Heart left ventricle (tissue), 16 donors: Measurements from ENCODE around the gene VASH2. TPM values are rescaled to one million over a fixed set of nuclear protein-coding genes. Genes with fewer than 3 reads are reported as not detected.
A peak's percentile ranks its signal among the peaks of the same experiment; 100 is the strongest.

Source experiments
- ATAC-seq, 4 donors: fragments of 200-7000 bp; cut with Tn5 transposase; one replicate each; pipeline ENCODE4 v1.9.1; 2020 to 2022; ENCODE audit warnings: moderate library complexity in 4 of 4, mild to moderate bottlenecking in 3 of 4, moderate number of reproducible peaks in 1 of 4
- DNase-seq, 5 donors: peaks; one replicate each; pipeline ENCODE4 v3.0.0-alpha.2; 2020
- H3K27ac ChIP-seq, 12 donors: fragments of 200-600 bp; sonication (generic) in 4 of 12; one replicate each; pipeline versions ENCODE4 v1.5.0 to v1.8.0; 2016 to 2022; ENCODE audit warnings: mild to moderate bottlenecking in 2 of 12
- H3K27me3 ChIP-seq, 9 donors: fragments of 200-600 bp; sonication (generic) in 2 of 9; one replicate each; pipeline versions ENCODE4 v1.5.1 to v1.8.0; 2016 to 2022; ENCODE audit warnings: mild to moderate bottlenecking in 3 of 9
- H3K36me3 ChIP-seq, 9 donors: fragments of 200-600 bp; sonication (generic) in 2 of 9; one replicate each; pipeline versions ENCODE4 v1.5.0 to v1.8.0; 2018 to 2022; ENCODE audit warnings: mild to moderate bottlenecking in 2 of 9
- H3K4me1 ChIP-seq, 12 donors: fragments of 200-600 bp; sonication (generic) in 4 of 12; one replicate each; pipeline versions ENCODE4 v1.5.0 to v1.8.0; 2016 to 2022; ENCODE audit warnings: mild to moderate bottlenecking in 3 of 12
- H3K4me3 ChIP-seq, 12 donors: fragments of 200-600 bp; sonication (generic) in 4 of 12; one replicate each; pipeline versions ENCODE4 v1.5.0 to v1.8.0; 2017 to 2022; ENCODE audit warnings: mild to moderate bottlenecking in 9 of 12, moderate library complexity in 4 of 12
- H3K9me3 ChIP-seq, 12 donors: fragments of 200-600 bp; sonication (generic) in 4 of 12; one replicate each; pipeline versions ENCODE4 v1.5.0 to v1.8.0; 2016 to 2022; ENCODE audit warnings: mild to moderate bottlenecking in 1 of 12
- CTCF ChIP-seq, 12 donors: fragments of 200-600 bp; sonication (generic) in 4 of 12; IDR thresholded peaks; one replicate each; pipeline versions ENCODE4 v1.5.0 to v1.8.0; 2018 to 2022; ENCODE audit warnings: antibody characterized with exemption in 12 of 12, mild to moderate bottlenecking in 5 of 12
- POLR2A ChIP-seq, 2 donors: fragments of 450-650 bp; IDR thresholded peaks; one replicate each; pipeline ENCODE4 v1.6.1; 2017; ENCODE audit warnings: antibody characterized with exemption in 2 of 2, mild to moderate bottlenecking in 2 of 2, moderate library complexity in 2 of 2
- WGBS, 4 donors: extraction: QIAGEN DNeasy Blood & Tissue Kit in 2 of 4; methylation state at CpG; one replicate each; pipeline versions ENCODE4 v1.1.5 to v1.1.7; 2013 to 2018; 5-methylcytosine and 5-hydroxymethylcytosine counted together
- intact Hi-C, 10 donors: fragments of 100-400 bp; cut with DNase I; formaldehyde crosslinking; loops; one replicate each; pipeline versions ENCODE4 v1.11.1 to v1.14.2; 2022
- polyA plus RNA-seq, 2 donors: library from polyadenylated mRNA; stranded (reverse); fragments of 200-250 nt; gene quantifications; one replicate each; pipeline ENCODE4 v1.2.3, GENCODE V29; 2013
- total RNA-seq, 9 donors: library from RNA; depleted of rRNA in 2 of 9; stranded (reverse); fragments of >200 nt in 2 of 9; fragmentation: NEBNext Ultra II Directional in 3 of 9; extraction: Animal tissue kit (Norgen Biotek cat#: 25700) in 3 of 9; gene quantifications; one replicate each; pipeline versions ENCODE4 v1.1.0 to v1.2.4, GENCODE V29; 2016 to 2023
- donor health status: ischemic (EF 13 %, LVEDD 7.1; RV severe dilation, severe dysfunction).
- donor health status: healthy with polysubstance abuse.
- donor health status: DM: no; HTN: yes; CAD: no.
- donor health status: DM: no; HTN: no; CAD: no.
- donor health status: ischemic (EF 25% LVEDD 6.9; RV normal size, moderate dysfunction).
- donor health status: ischemic (EF 25% LVEDD 5.7; RV mildly dilated, moderate dysfunction).
- donor health status: healthy.
- donor health status: DM: yes; HTN: yes; CAD: no.
- donor health status: ischemic (EF 35%, LVEDD 5.7; RV mildly dilated, moderate dysfunction).
- donor health status: nonischemic (EF 11% LVEDD 7.7; RV severe dilation, severe dysfunction).
- donor health status: DM: yes; HTN: yes; CAD: no.
- donor health status: PGD.
- donor health status: ischemic (EF 29% LVEDD 5.4; RV normal size, mild dysfunction).
- donor health status: nonischemic (EF 23%, LVEDD 6.1; RV moderate dilation, normal function).

The VASH2 gene
- total and polyA plus RNA-seq, 11 donors = 0.19 to 2.6 (median 0.53) TPM; not detected in 1

- Histone ChIP-seq H3K4me3 (no peak overlapping the region), H3K9me3 (no peaks in the 10 kb centered on the region), H3K27ac (no peak overlapping the region), H3K36me3 (no peaks in the 10 kb centered on the region), H3K27me3 (peaks cover 0 to 9% (median 0%) of the 10 kb centered on the region in 9 donors), H3K4me1 (peaks cover 0 to 14% (median 0%) of the 10 kb centered on the region in 12 donors)
- intact Hi-C loops = no loop called here
- 69 to 86% (median 81%) methylated on average over 2 of the region's 2 CpGs for WGBS, 4 donors
- DNase-seq = no peak
- TF ChIP-seq POLR2A (IDR thresholded peaks at IDR 0.05) (no peak), CTCF (IDR thresholded peaks at IDR 0.05) (no peak)
- ATAC-seq = no peak
Measured at GRCh38 chr1:212918824-212919223, 31.5 kb upstream of the VASH2 start.

GRCh38 chr1:212920246-212920645 is 30.1 kb upstream of the VASH2 start:
- ATAC-seq = no peak
- TF ChIP-seq POLR2A (IDR thresholded peaks at IDR 0.05) (no peak), CTCF (IDR thresholded peaks at IDR 0.05) (no peak)
- no peaks in the 10 kb centered on the region for H3K36me3 ChIP-seq
- DNase-seq = no peak
- no peaks in the 10 kb centered on the region for H3K9me3 ChIP-seq
- peaks cover 0 to 16% (median 0%) of the 10 kb centered on the region in 12 donors for H3K4me1 ChIP-seq
- no peak overlapping the region for H3K4me3 ChIP-seq
- no peak overlapping the region for H3K27ac ChIP-seq
- peaks cover 0 to 9% (median 0%) of the 10 kb centered on the region in 9 donors for H3K27me3 ChIP-seq
- intact Hi-C loops = loop anchor here in 1 of 10 donors (5.0 kb wide), 1 partner anchor 62 kb away; no protein-coding TSS in a partner anchor
- WGBS, 4 donors = 78 to 91% (median 79%) methylated on average over 7 of the region's 7 CpGs

GRCh38 chr1:212920896-212921295 is 29.4 kb upstream of the VASH2 start:
- no peaks in the 10 kb centered on the region for H3K9me3 ChIP-seq
- peak in 6 of 12 donors; percentile 11 to 22 (median 16) for TF ChIP-seq CTCF (IDR thresholded peaks at IDR 0.05)
- no peak for TF ChIP-seq POLR2A (IDR thresholded peaks at IDR 0.05)
- intact Hi-C loops = loop anchor here in 1 of 10 donors (5.0 kb wide), 1 partner anchor 61 kb away; no protein-coding TSS in a partner anchor
- H3K27ac ChIP-seq = no peak overlapping the region
- WGBS, 4 donors = 64 to 69% (median 68%) methylated on average over 5 to 6 of the region's 6 CpGs
- H3K36me3 ChIP-seq = no peaks in the 10 kb centered on the region
- H3K4me3 ChIP-seq = no peak overlapping the region
- no peak for DNase-seq
- H3K4me1 ChIP-seq = peaks cover 0 to 13% (median 0%) of the 10 kb centered on the region in 12 donors
- H3K27me3 ChIP-seq = peaks cover 0 to 9% (median 0%) of the 10 kb centered on the region in 9 donors
- no peak for ATAC-seq

- DNase-seq (no peak), ATAC-seq (no peak)
- H3K4me3 ChIP-seq = no peak overlapping the region
- WGBS, 4 donors = 60 to 81% (median 73%) methylated on average over 5 of the region's 5 CpGs
- intact Hi-C loops = loop anchor here in 1 of 10 donors (5.0 kb wide), 1 partner anchor 60 kb away; no protein-coding TSS in a partner anchor
- H3K4me1 ChIP-seq = peaks cover 0 to 8% (median 0%) of the 10 kb centered on the region in 12 donors
- peaks cover 0 to 9% (median 0%) of the 10 kb centered on the region in 9 donors for H3K27me3 ChIP-seq
- peaks cover 0 to 8% (median 0%) of the 10 kb centered on the region in 12 donors for H3K9me3 ChIP-seq
- TF ChIP-seq POLR2A (IDR thresholded peaks at IDR 0.05) (no peak), CTCF (IDR thresholded peaks at IDR 0.05) (no peak)
- H3K27ac ChIP-seq = no peak overlapping the region
- no peaks in the 10 kb centered on the region for H3K36me3 ChIP-seq
Measured at GRCh38 chr1:212922016-212922415, 28.3 kb upstream of the VASH2 start.
